Measurements from ENCODE around the gene MYRIP. TPM values are rescaled to one million over a fixed set of nuclear protein-coding genes. Genes with fewer than 3 reads are reported as not detected.

MYRIP gene
- total RNA-seq, 2 experiments from 2014 or later, result not detected

DNA sequence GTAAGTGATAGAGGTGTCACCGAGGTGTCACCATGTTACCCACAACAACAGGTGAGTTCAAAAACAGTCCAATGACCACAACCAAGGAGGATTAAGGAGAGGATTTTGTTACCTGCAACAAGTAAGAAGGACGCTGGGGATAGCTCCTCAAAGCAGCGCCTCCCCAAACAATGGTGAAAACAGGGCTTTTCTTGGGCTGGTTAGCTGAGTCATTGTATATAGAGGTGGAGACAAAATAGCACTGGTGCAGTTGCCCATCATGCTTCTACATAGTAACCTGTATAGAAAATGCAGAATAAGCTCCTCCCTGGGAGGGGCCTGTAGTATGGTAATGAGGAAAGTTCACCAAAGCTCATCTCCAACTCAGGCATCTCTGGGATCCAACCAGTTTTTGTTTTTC, 383.2 kb downstream of the MYRIP start:
- H3K27me3 Mint-ChIP-seq, result no peaks in the 10 kb centered on the region
- intact Hi-C loops (cut with micrococcal nuclease), result loop anchor here (1.0 kb wide), 1 partner anchor 125 kb away; no protein-coding TSS in a partner anchor
- H3K9me3 Mint-ChIP-seq, result no peaks in the 10 kb centered on the region
- ChIA-PET POLR2A (interaction anchor here (1.6 kb wide), 1 partner anchor 19 kb away, joined by 3 read pairs; no protein-coding TSS in a partner anchor), CTCF (interaction anchor here (1.0 to 4.3 kb wide), 5 partner anchors 9 to 134 kb away, joined by 3 to 143 read pairs (median 11); partner anchors contain the start of gene EIF1B)
- no peak for ATAC-seq
- no peaks in the 10 kb centered on the region for H3K36me3 Mint-ChIP-seq (ENCODE audit: low read depth)
- no peaks in the 10 kb centered on the region for H3K4me1 Mint-ChIP-seq (ENCODE audit: low read depth)
- no peak overlapping the region for H3K4me3 Mint-ChIP-seq
- TF ChIP-seq, protein P1, sequence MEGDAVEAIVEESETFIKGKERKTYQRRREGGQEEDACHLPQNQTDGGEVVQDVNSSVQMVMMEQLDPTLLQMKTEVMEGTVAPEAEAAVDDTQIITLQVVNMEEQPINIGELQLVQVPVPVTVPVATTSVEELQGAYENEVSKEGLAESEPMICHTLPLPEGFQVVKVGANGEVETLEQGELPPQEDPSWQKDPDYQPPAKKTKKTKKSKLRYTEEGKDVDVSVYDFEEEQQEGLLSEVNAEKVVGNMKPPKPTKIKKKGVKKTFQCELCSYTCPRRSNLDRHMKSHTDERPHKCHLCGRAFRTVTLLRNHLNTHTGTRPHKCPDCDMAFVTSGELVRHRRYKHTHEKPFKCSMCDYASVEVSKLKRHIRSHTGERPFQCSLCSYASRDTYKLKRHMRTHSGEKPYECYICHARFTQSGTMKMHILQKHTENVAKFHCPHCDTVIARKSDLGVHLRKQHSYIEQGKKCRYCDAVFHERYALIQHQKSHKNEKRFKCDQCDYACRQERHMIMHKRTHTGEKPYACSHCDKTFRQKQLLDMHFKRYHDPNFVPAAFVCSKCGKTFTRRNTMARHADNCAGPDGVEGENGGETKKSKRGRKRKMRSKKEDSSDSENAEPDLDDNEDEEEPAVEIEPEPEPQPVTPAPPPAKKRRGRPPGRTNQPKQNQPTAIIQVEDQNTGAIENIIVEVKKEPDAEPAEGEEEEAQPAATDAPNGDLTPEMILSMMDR (IDR thresholded peaks at IDR 0.05), result no peak
- DNase-seq, result no peak
- H3K27ac Mint-ChIP-seq, result no peak overlapping the region

DNA sequence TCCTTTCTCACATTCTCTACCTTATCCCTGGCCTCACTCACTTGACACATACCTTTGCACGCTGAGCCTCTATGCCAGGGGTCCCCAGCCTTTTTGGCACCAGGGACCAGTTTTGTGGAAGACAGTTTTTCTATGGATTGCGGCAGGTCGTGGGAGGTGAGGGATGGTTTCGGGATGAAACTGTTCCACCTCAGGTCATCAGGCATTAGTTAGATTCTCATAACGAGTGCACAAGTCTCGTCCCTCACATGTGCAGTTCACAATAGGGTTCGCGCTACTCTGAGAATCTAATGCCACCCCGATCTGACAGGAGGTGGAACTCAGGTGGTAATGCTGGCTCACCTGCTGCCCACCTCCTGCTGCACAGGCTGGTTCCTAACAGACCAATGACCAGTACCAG, 387.6 kb downstream of the MYRIP start:
- no peaks in the 10 kb centered on the region for H3K4me1 Mint-ChIP-seq (ENCODE audit: low read depth)
- H3K4me3 Mint-ChIP-seq, result no peak overlapping the region
- no peaks in the 10 kb centered on the region for H3K27me3 Mint-ChIP-seq
- ChIA-PET POLR2A (no interaction called here), CTCF (no interaction called here)
- TF ChIP-seq, protein P1 (IDR thresholded peaks at IDR 0.05), result no peak
- no peaks in the 10 kb centered on the region for H3K36me3 Mint-ChIP-seq (ENCODE audit: low read depth)
- H3K9me3 Mint-ChIP-seq, result no peaks in the 10 kb centered on the region
- ATAC-seq (no peak), DNase-seq (no peak)
- no peak overlapping the region for H3K27ac Mint-ChIP-seq
- intact Hi-C loops (cut with micrococcal nuclease), result no loop called here

DNA sequence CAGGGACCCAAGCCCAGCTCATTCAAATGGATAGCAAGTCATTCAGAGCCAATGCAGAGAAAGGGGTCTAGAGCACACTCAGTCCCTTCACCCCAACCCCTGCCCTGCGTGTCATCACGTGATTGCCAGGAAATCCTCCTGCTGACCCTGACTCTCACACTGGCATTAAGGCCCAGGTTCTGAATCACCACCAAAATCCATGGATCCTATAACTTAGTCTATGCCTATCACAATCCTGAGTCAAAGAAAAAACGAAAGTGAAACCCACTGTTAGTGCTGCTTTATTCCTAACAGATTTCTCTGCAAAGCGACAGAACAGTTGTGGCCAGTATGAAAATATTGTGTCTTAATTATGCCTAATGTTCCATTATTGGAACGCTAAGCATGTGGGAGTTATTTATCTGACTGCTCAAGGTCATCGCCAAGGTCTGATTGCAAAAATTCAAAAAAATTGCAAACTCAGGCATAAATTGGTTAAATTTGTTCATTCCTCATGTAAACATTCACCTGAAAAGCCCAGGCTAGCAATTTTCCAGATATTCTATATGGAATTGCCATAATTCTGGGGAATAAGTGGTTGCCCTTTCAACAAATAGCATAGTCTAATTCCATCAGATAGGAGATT, 391.4 kb downstream of the MYRIP start:
- intact Hi-C loops (cut with micrococcal nuclease), result no loop called here
- Mint-ChIP-seq H3K4me1 (ENCODE audit: low read depth) (no peaks in the 10 kb centered on the region), H3K4me3 (no peak overlapping the region), H3K9me3 (no peaks in the 10 kb centered on the region), H3K27me3 (no peaks in the 10 kb centered on the region), H3K27ac (no peak overlapping the region), H3K36me3 (ENCODE audit: low read depth) (no peaks in the 10 kb centered on the region)
- ChIA-PET POLR2A (no interaction called here), CTCF (interaction anchor here (1.0 to 1.7 kb wide), 2 partner anchors 9 to 116 kb away, joined by 3 to 10 read pairs; no protein-coding TSS in a partner anchor)
- no peak for ATAC-seq
- TF ChIP-seq, protein P1 (IDR thresholded peaks at IDR 0.05), result no peak
- no peak for DNase-seq

DNA sequence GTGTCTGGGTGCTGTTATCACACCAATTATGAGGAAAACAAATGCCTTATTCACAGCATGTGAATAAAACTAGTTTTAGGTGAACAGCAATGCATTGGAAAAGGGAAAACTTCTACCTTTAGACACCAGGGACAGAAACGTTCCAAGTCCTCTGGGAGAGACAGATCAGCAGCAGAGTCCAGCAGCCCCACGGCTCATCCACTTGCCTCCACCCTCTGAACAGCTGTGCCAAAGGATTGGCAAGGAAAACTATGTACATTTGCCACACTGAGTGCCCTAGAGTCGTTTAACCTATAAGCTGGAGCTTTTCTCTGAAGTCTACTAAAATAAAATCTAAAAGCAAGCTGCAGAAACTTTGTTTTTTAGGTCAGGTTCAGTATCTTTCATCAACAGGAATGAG, 392.4 kb downstream of the MYRIP start:
- Mint-ChIP-seq H3K9me3 (no peaks in the 10 kb centered on the region), H3K36me3 (ENCODE audit: low read depth) (no peaks in the 10 kb centered on the region), H3K27ac (no peak overlapping the region), H3K4me3 (no peak overlapping the region), H3K27me3 (no peaks in the 10 kb centered on the region), H3K4me1 (ENCODE audit: low read depth) (no peaks in the 10 kb centered on the region)
- POLR2A ChIA-PET, result no interaction called here
- ATAC-seq (no peak), DNase-seq (no peak)
- intact Hi-C loops (cut with micrococcal nuclease), result no loop called here
- CTCF ChIA-PET, result interaction anchor here (1.0 to 2.5 kb wide), 4 partner anchors 9 to 116 kb away, joined by 3 to 15 read pairs (median 6); no protein-coding TSS in a partner anchor
- TF ChIP-seq, protein P1 (IDR thresholded peaks at IDR 0.05), result no peak

DNA sequence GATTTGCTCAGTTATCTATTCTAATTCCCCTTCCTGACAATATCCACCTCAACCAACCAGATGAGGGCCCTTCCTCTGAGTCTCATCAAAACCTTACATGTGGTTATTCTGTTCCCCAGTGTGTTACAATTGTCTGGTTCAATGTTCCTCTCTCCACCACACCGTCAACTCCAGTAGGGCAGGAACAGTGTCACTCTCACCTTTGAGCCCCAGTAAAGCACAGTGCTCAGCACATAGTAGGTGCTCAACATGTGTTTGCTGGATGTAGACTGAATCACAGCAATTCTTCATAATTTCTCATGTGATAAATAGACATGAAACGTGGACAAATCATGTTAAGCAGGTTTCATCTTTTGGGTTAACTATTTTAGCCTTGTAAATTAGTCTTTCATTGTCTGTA, 397.1 kb downstream of the MYRIP start:
- H3K9me3 Mint-ChIP-seq, result no peaks in the 10 kb centered on the region
- POLR2A ChIA-PET, result interaction anchor here (0.6 kb wide), 1 partner anchor 761 kb away, joined by 3 read pairs; no protein-coding TSS in a partner anchor
- CTCF ChIA-PET, result no interaction called here
- H3K4me1 Mint-ChIP-seq (ENCODE audit: low read depth), result no peaks in the 10 kb centered on the region
- DNase-seq, result no peak
- no peaks in the 10 kb centered on the region for H3K36me3 Mint-ChIP-seq (ENCODE audit: low read depth)
- H3K4me3 Mint-ChIP-seq, result no peak overlapping the region
- intact Hi-C loops (cut with micrococcal nuclease), result no loop called here
- H3K27me3 Mint-ChIP-seq, result no peaks in the 10 kb centered on the region
- TF ChIP-seq, protein P1 (IDR thresholded peaks at IDR 0.05), result no peak
- ATAC-seq, result no peak
- no peak overlapping the region for H3K27ac Mint-ChIP-seq

Measured in activated CD8-positive, alpha-beta T cell treated with anti-CD3 and anti-CD28 coated beads for 36 hours (primary cell).